NCI-H524 treated with DMSO at 0.1 percent for 48 hours (cell line): ENCODE results near the gene ELP1.

Experiments used
- DNase-seq: peaks from one replicate; lab custom pipeline; 2025; lab: John Stamatoyannopoulos, UW

Gene ELP1

GRCh38 chr9:108882052-108882888 is 51.7 kb downstream of the ELP1 start:
- no peak for DNase-seq

GRCh38 chr9:108880738-108881316 is 53.1 kb downstream of the ELP1 start:
- no peak for DNase-seq

GRCh38 chr9:108877524-108877923 is 56.4 kb downstream of the ELP1 start:
- no peak for DNase-seq

- no peak for DNase-seq
These were observed 57.5 kb downstream of the ELP1 start for GRCh38 chr9:108876425-108876824.

GRCh38 chr9:108874058-108874788 is 59.7 kb downstream of the ELP1 start:
- DNase-seq = no peak

- DNase-seq = no peak
These were observed 64.7 kb downstream of the ELP1 start for GRCh38 chr9:108869092-108869725.

- no peak for DNase-seq
These were observed 66.1 kb downstream of the ELP1 start for GRCh38 chr9:108867829-108868228.

GRCh38 chr9:108867116-108867515 is 66.8 kb downstream of the ELP1 start:
- DNase-seq = no peak

- DNase-seq = no peak
These were observed 67.9 kb downstream of the ELP1 start for GRCh38 chr9:108866001-108866420.

GRCh38 chr9:108865037-108865436 is 68.9 kb downstream of the ELP1 start:
- DNase-seq = no peak

- no peak for DNase-seq
These were observed 69.5 kb downstream of the ELP1 start for GRCh38 chr9:108864446-108864845.

GRCh38 chr9:108863891-108864290 is 70.0 kb downstream of the ELP1 start:
- DNase-seq = no peak

GRCh38 chr9:108861997-108862396 is 71.9 kb downstream of the ELP1 start, which contains the start of gene ACTL7A:
TSS of gene ACTL7A (plus strand) at chr9:108862266. CDS start at chr9:108862323, 57 bp downstream.
- DNase-seq = no peak

- DNase-seq = no peak
These were observed 72.5 kb downstream of the ELP1 start for GRCh38 chr9:108861464-108861863.

- DNase-seq = no peak
These were observed 73.2 kb downstream of the ELP1 start for GRCh38 chr9:108860764-108861163.

- DNase-seq = no peak
These were observed 73.6 kb downstream of the ELP1 start for GRCh38 chr9:108860354-108860753.

GRCh38 chr9:108859459-108860114 is 74.3 kb downstream of the ELP1 start:
- peak; percentile 82 for DNase-seq

GRCh38 chr9:108857572-108857971 is 76.4 kb downstream of the ELP1 start:
- no peak for DNase-seq

GRCh38 chr9:108855888-108856287 is 78.0 kb downstream of the ELP1 start, which contains the start of gene ACTL7B:
TSS of gene ACTL7B (minus strand) at chr9:108855986. CDS start at chr9:108855930, 56 bp downstream.
- no peak for DNase-seq

- DNase-seq = no peak
These were observed 78.4 kb downstream of the ELP1 start for GRCh38 chr9:108855529-108855886.

- no peak for DNase-seq
These were observed 79.0 kb downstream of the ELP1 start for GRCh38 chr9:108854641-108855528.
